ENCODE data around the gene SIPA1L2. TPM values are rescaled to one million over a fixed set of nuclear protein-coding genes. Genes with fewer than 3 reads are reported as not detected.

Gene SIPA1L2
- total and polyA plus RNA-seq, 7 experiments from 2014 or later, result 0.08 to 4.9 (median 0.51) TPM; not detected in 1

- no peaks in the 10 kb centered on the region for H3K36me3 Mint-ChIP-seq
- CTCF ChIA-PET, result no interaction called here
- no peak for DNase-seq
- H3K27ac Mint-ChIP-seq, result no peak overlapping the region
- no peak overlapping the region for H3K4me3 Mint-ChIP-seq
- no peak overlapping the region for H3K4me3 ChIP-seq (ENCODE audit: low read length)
- no peaks in the 10 kb centered on the region for H3K9me3 Mint-ChIP-seq
- POLR2A ChIA-PET, result no interaction called here
- no peaks in the 10 kb centered on the region for H3K9me3 ChIP-seq (ENCODE audit: control insufficient read depth in 2 of 3, low read length in 3 of 3)
- peak; percentile 65 for ATAC-seq
- no peak overlapping the region for H3K27ac ChIP-seq (ENCODE audit: low read depth, low read length)
- no peaks in the 10 kb centered on the region for H3K27me3 ChIP-seq (ENCODE audit: control insufficient read depth in 2 of 2, insufficient read depth in 2 of 2, low read length in 2 of 2)
- H3K4me1 Mint-ChIP-seq, result peaks cover 0 to 3% (median 0%) of the 10 kb centered on the region in 7 donors
- intact Hi-C loops (cut with micrococcal nuclease), result loop anchor here in 1 of 2 donors (10.0 kb wide), 1 partner anchor 396 kb away; no protein-coding TSS in a partner anchor
- no peaks in the 10 kb centered on the region for H3K4me1 ChIP-seq (ENCODE audit: control insufficient read depth in 2 of 2, insufficient read depth in 2 of 2, low read length in 2 of 2)
- H3K27me3 Mint-ChIP-seq, result peaks cover 0 to 13% (median 0%) of the 10 kb centered on the region in 5 donors
- no peaks in the 10 kb centered on the region for H3K36me3 ChIP-seq (ENCODE audit: control insufficient read depth in 2 of 3, insufficient read depth in 3 of 3, low read length in 3 of 3)
Measured at GRCh38 chr1:232621050-232621449, 8.9 kb downstream of the SIPA1L2 start.

GRCh38 chr1:232620356-232620969 lies 9.5 kb downstream of the SIPA1L2 start:
- Histone ChIP-seq H3K4me1 (ENCODE audit: control insufficient read depth in 2 of 2, insufficient read depth in 2 of 2, low read length in 2 of 2) (no peaks in the 10 kb centered on the region), H3K4me3 (ENCODE audit: low read length) (no peak overlapping the region), H3K9me3 (ENCODE audit: control insufficient read depth in 2 of 3, low read length in 3 of 3) (no peaks in the 10 kb centered on the region), H3K27me3 (ENCODE audit: control insufficient read depth in 2 of 2, insufficient read depth in 2 of 2, low read length in 2 of 2) (no peaks in the 10 kb centered on the region), H3K36me3 (ENCODE audit: control insufficient read depth in 2 of 3, insufficient read depth in 3 of 3, low read length in 3 of 3) (no peaks in the 10 kb centered on the region), H3K27ac (ENCODE audit: low read depth, low read length) (no peak overlapping the region)
- POLR2A ChIA-PET, result no interaction called here
- Mint-ChIP-seq H3K27me3 (peaks cover 0 to 9% (median 0%) of the 10 kb centered on the region in 5 donors), H3K36me3 (no peaks in the 10 kb centered on the region), H3K9me3 (no peaks in the 10 kb centered on the region), H3K4me1 (peaks cover 0 to 3% (median 0%) of the 10 kb centered on the region in 7 donors), H3K27ac (no peak overlapping the region), H3K4me3 (no peak overlapping the region)
- CTCF ChIA-PET, result no interaction called here
- DNase-seq, result no peak
- intact Hi-C loops (cut with micrococcal nuclease), result loop anchor here in 1 of 2 donors (10.0 kb wide), 1 partner anchor 396 kb away; no protein-coding TSS in a partner anchor
- ATAC-seq, result peak; percentile 55

DNA sequence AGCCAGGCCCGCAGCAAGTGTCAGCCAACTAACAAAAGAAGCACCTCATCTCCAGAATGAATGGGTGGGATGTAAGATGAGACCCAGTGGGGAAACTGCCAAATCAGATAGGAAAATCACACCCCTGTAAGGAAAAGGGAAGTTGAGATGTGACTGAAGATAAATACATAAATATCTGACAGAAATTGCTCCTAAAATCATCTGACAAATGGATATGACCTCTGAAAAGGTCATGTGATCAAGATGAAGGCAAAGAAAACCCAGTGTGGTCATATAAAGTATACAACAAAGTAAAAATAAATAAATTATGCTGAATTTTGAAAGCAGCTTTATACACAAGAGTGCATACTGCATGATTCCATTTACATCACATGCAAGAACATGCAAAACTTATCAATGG lies 12.7 kb downstream of the SIPA1L2 start:
- H3K36me3 Mint-ChIP-seq, result no peaks in the 10 kb centered on the region
- intact Hi-C loops (cut with micrococcal nuclease), result no loop called here
- peaks cover 0 to 19% (median 2%) of the 10 kb centered on the region in 7 donors for H3K4me1 Mint-ChIP-seq

DNA sequence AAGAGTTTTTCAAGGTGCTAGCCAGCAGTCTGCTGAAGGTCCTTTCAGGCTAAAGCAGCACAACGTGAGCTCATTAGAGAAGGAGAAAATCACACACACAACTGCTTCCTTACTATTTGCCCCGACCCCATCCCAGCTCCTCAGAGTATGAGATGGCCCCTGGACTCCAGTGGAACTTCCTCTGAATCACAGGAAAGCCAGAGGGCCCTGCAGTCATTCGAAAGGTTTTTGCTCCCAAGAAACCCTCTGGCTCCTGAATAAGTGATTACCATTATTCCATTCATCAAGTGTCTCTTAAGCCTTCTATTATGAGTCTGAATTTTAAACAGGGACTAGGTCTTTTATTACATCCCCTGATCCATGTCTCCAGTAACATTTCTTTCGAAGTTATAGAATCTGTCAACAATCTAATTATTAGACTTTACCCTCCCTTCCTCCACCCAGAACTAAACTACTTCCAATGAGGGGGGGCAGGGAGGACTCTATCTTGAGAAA lies 14.6 kb downstream of the SIPA1L2 start:
- H3K27ac Mint-ChIP-seq, result no peak overlapping the region
- H3K4me3 Mint-ChIP-seq, result no peak overlapping the region
- Histone ChIP-seq H3K4me1 (ENCODE audit: control insufficient read depth in 2 of 2, insufficient read depth in 2 of 2, low read length in 2 of 2) (peaks cover 0 to 4% of the 10 kb centered on the region in 2 donors), H3K36me3 (ENCODE audit: control insufficient read depth in 2 of 3, insufficient read depth in 3 of 3, low read length in 3 of 3) (no peaks in the 10 kb centered on the region), H3K9me3 (ENCODE audit: control insufficient read depth in 2 of 3, low read length in 3 of 3) (no peaks in the 10 kb centered on the region), H3K27me3 (ENCODE audit: control insufficient read depth in 2 of 2, insufficient read depth in 2 of 2, low read length in 2 of 2) (no peaks in the 10 kb centered on the region), H3K4me3 (ENCODE audit: low read length) (no peak overlapping the region), H3K27ac (ENCODE audit: low read depth, low read length) (no peak overlapping the region)
- intact Hi-C loops (cut with micrococcal nuclease), result no loop called here
- H3K27me3 Mint-ChIP-seq, result peaks cover 0 to 6% (median 4%) of the 10 kb centered on the region in 5 donors
- DNase-seq (no peak), ATAC-seq (no peak)
- ChIA-PET POLR2A (no interaction called here), CTCF (no interaction called here)
- H3K4me1 Mint-ChIP-seq, result peaks cover 0 to 19% (median 3%) of the 10 kb centered on the region in 7 donors
- H3K9me3 Mint-ChIP-seq, result no peaks in the 10 kb centered on the region
- no peaks in the 10 kb centered on the region for H3K36me3 Mint-ChIP-seq

More for the DNA sequence above, 12.7 kb downstream of the SIPA1L2 start:
- Histone ChIP-seq H3K36me3 (ENCODE audit: control insufficient read depth in 2 of 3, insufficient read depth in 3 of 3, low read length in 3 of 3) (no peaks in the 10 kb centered on the region), H3K4me3 (ENCODE audit: low read length) (no peak overlapping the region), H3K27me3 (ENCODE audit: control insufficient read depth in 2 of 2, insufficient read depth in 2 of 2, low read length in 2 of 2) (no peaks in the 10 kb centered on the region), H3K27ac (ENCODE audit: low read depth, low read length) (no peak overlapping the region), H3K9me3 (ENCODE audit: control insufficient read depth in 2 of 3, low read length in 3 of 3) (no peaks in the 10 kb centered on the region), H3K4me1 (ENCODE audit: control insufficient read depth in 2 of 2, insufficient read depth in 2 of 2, low read length in 2 of 2) (peaks cover 0 to 4% of the 10 kb centered on the region in 2 donors)
- ChIA-PET CTCF (interaction anchor here (1.3 kb wide), 1 partner anchor 10 kb away, joined by 3 read pairs; no protein-coding TSS in a partner anchor), POLR2A (no interaction called here)
- ATAC-seq (no peak), DNase-seq (no peak)
- peaks cover 0 to 6% (median 4%) of the 10 kb centered on the region in 5 donors for H3K27me3 Mint-ChIP-seq
- no peak overlapping the region for H3K27ac Mint-ChIP-seq
- no peaks in the 10 kb centered on the region for H3K9me3 Mint-ChIP-seq
- H3K4me3 Mint-ChIP-seq, result no peak overlapping the region

GRCh38 chr1:232614811-232615210 lies 15.1 kb downstream of the SIPA1L2 start:
- no peaks in the 10 kb centered on the region for H3K9me3 ChIP-seq (ENCODE audit: control insufficient read depth in 2 of 3, low read length in 3 of 3)
- Mint-ChIP-seq H3K9me3 (no peaks in the 10 kb centered on the region), H3K4me1 (peaks cover 0 to 19% (median 3%) of the 10 kb centered on the region in 7 donors), H3K4me3 (no peak overlapping the region), H3K27ac (no peak overlapping the region), H3K36me3 (no peaks in the 10 kb centered on the region), H3K27me3 (peaks cover 0 to 6% (median 4%) of the 10 kb centered on the region in 5 donors)
- intact Hi-C loops (cut with micrococcal nuclease), result no loop called here
- no peak overlapping the region for H3K27ac ChIP-seq (ENCODE audit: low read depth, low read length)
- H3K36me3 ChIP-seq (ENCODE audit: control insufficient read depth in 2 of 3, insufficient read depth in 3 of 3, low read length in 3 of 3), result no peaks in the 10 kb centered on the region
- no peak for ATAC-seq
- DNase-seq, result no peak
- H3K4me1 ChIP-seq (ENCODE audit: control insufficient read depth in 2 of 2, insufficient read depth in 2 of 2, low read length in 2 of 2), result peaks cover 0 to 4% of the 10 kb centered on the region in 2 donors
- ChIA-PET CTCF (no interaction called here), POLR2A (no interaction called here)
- H3K4me3 ChIP-seq (ENCODE audit: low read length), result no peak overlapping the region
- H3K27me3 ChIP-seq (ENCODE audit: control insufficient read depth in 2 of 2, insufficient read depth in 2 of 2, low read length in 2 of 2), result no peaks in the 10 kb centered on the region

GRCh38 chr1:232613752-232614381 lies 16.1 kb downstream of the SIPA1L2 start:
- no peaks in the 10 kb centered on the region for H3K9me3 Mint-ChIP-seq
- POLR2A ChIA-PET, result no interaction called here

More at GRCh38 chr1:232613752-232614381, 16.1 kb downstream of the SIPA1L2 start:
- intact Hi-C loops (cut with micrococcal nuclease), result no loop called here
- peak overlapping the region in 1 of 10 donors; percentile 26 for H3K4me3 Mint-ChIP-seq
- Histone ChIP-seq H3K36me3 (ENCODE audit: control insufficient read depth in 2 of 3, insufficient read depth in 3 of 3, low read length in 3 of 3) (no peaks in the 10 kb centered on the region), H3K27ac (ENCODE audit: low read depth, low read length) (no peak overlapping the region), H3K27me3 (ENCODE audit: control insufficient read depth in 2 of 2, insufficient read depth in 2 of 2, low read length in 2 of 2) (no peaks in the 10 kb centered on the region), H3K4me3 (ENCODE audit: low read length) (no peak overlapping the region), H3K4me1 (ENCODE audit: control insufficient read depth in 2 of 2, insufficient read depth in 2 of 2, low read length in 2 of 2) (peaks cover 0 to 4% of the 10 kb centered on the region in 2 donors), H3K9me3 (ENCODE audit: control insufficient read depth in 2 of 3, low read length in 3 of 3) (no peaks in the 10 kb centered on the region)
- ATAC-seq (no peak), DNase-seq (no peak)
- CTCF ChIA-PET, result interaction anchor here (0.6 kb wide), 1 partner anchor 1971 kb away, joined by 3 read pairs; no protein-coding TSS in a partner anchor
- H3K27me3 Mint-ChIP-seq, result peaks cover 0 to 6% (median 4%) of the 10 kb centered on the region in 5 donors
- no peaks in the 10 kb centered on the region for H3K36me3 Mint-ChIP-seq
- no peak overlapping the region for H3K27ac Mint-ChIP-seq
- H3K4me1 Mint-ChIP-seq, result peaks cover 0 to 19% (median 3%) of the 10 kb centered on the region in 7 donors

All from naive thymus-derived CD4-positive, alpha-beta T cell (primary cell).